SK-N-MC (cell line): ENCODE measurements around the gene NCOR1.

Experiments used
- EZH2 ChIP-seq: fragments of 200-600 bp; sonication (generic); IDR thresholded peaks from one replicate; pipeline ENCODE4 v1.6.1; 2017; ENCODE audit warnings: antibody characterized with exemption
- POLR2AphosphoS5 ChIP-seq: IDR thresholded peaks from 2 replicates; pipeline ENCODE4 v1.6.1; 2012; ENCODE audit warnings: mild to moderate bottlenecking, low read depth, low read length, borderline replicate concordance

GRCh38 chr17:16239931-16240330 is 24.6 kb upstream of the NCOR1 start:
- TF ChIP-seq POLR2AphosphoS5, result no peak
- TF ChIP-seq EZH2, result no peak
